HepG2 (cell line): ENCODE data around the gene CHRNA3. TPM values are rescaled to one million over a fixed set of nuclear protein-coding genes. Genes with fewer than 3 reads are reported as not detected.
A peak's percentile ranks its signal among the peaks of the same experiment; 100 is the strongest.

Experiments used
- ATRX ChIP-seq: sonication (generic); formaldehyde crosslinking; IDR thresholded peaks from 2 replicates; pipeline ENCODE4 v1.4.0; 2020; ENCODE audit warnings: missing genetic modification reagents, borderline replicate concordance
- EZH2 ChIP-seq: conservative IDR thresholded peaks from 2 replicates; pipeline ENCODE4 v1.6.1; 2012; ENCODE audit warnings: mild to moderate bottlenecking, low read depth, low read length, moderate library complexity
- LRRFIP1 ChIP-seq: sonication (generic); formaldehyde crosslinking; conservative IDR thresholded peaks from 2 replicates; pipeline ENCODE4 v1.4.0; 2020; ENCODE audit warnings: missing genetic modification reagents
- MYC ChIP-seq: sonication (generic); formaldehyde crosslinking; IDR thresholded peaks from 2 replicates; pipeline ENCODE4 v1.9.0; 2021; ENCODE audit warnings: missing genetic modification reagents, borderline replicate concordance
- RFXANK ChIP-seq: IDR thresholded peaks from 2 replicates; pipeline ENCODE4 v1.6.1; 2016
- RNF2 ChIP-seq: fragments of 450-650 bp; conservative IDR thresholded peaks from 2 replicates; pipeline ENCODE4 v1.6.1; 2016; ENCODE audit warnings: low read depth
- TFDP1 ChIP-seq: IDR thresholded peaks from 2 replicates; pipeline ENCODE4 v1.6.1; 2016; ENCODE audit warnings: missing compliant biosample characterization, missing genetic modification reagents, borderline replicate concordance
- YY1 ChIP-seq: IDR thresholded peaks from 2 replicates; pipeline ENCODE4 v1.6.1; 2011; ENCODE audit warnings: low read length, low read depth, moderate library complexity, mild to moderate bottlenecking; ENCODE audit not compliant: insufficient read depth, insufficient replicate concordance
- ZNF235 ChIP-seq: sonication (generic); formaldehyde crosslinking; IDR thresholded peaks from 2 replicates; pipeline ENCODE4 v1.8.1; 2023; ENCODE audit warnings: mild to moderate bottlenecking, missing genetic modification reagents, borderline replicate concordance
- ZNF543 ChIP-seq: sonication (generic); formaldehyde crosslinking; IDR thresholded peaks from 2 replicates; pipeline ENCODE4 v1.4.0; 2020; ENCODE audit warnings: mild to moderate bottlenecking, missing genetic modification reagents
- ZNF615 ChIP-seq: sonication (generic); formaldehyde crosslinking; IDR thresholded peaks from 2 replicates; pipeline ENCODE4 v1.5.0; 2020; ENCODE audit warnings: mild to moderate bottlenecking, missing genetic modification reagents, borderline replicate concordance
- ZNF788 ChIP-seq: sonication (generic); formaldehyde crosslinking; IDR thresholded peaks from 2 replicates; pipeline ENCODE4 v1.5.0; 2020; ENCODE audit warnings: mild to moderate bottlenecking, missing genetic modification reagents, borderline replicate concordance
- polyA plus RNA-seq, 8 experiments: library from polyadenylated mRNA; depleted of rRNA in 3 of 8; stranded (reverse) in 7 of 8; unstranded in 1 of 8; fragments of >200 nt; fragmentation: Illumina TruSeq in 4 of 8; extraction: Trizol in 4 of 8; gene quantifications; 2 replicates each; pipeline versions ENCODE4 v1.2.1 to v1.2.3, GENCODE V29; 2011 to 2016; ENCODE audit warnings: low read depth in 4 of 8, missing spikeins in 1 of 8, mixed read lengths in 1 of 8; ENCODE audit not compliant: insufficient read depth in 1 of 8
- total RNA-seq, 5 experiments: library from RNA; depleted of rRNA; stranded (reverse); fragments of >200 nt; fragmentation: Illumina TruSeq; extraction: Trizol; gene quantifications; 2 replicates each; pipeline ENCODE4 v1.2.3, GENCODE V29; 2016; ENCODE audit warnings: low read depth in 1 of 5
- TF ChIP-seq, protein P1 (sequence below): IDR thresholded peaks from 2 replicates; pipeline ENCODE4 v1.4.0; 2020; ENCODE audit warnings: mild to moderate bottlenecking, missing genetic modification reagents
- TF ChIP-seq, protein P2 (sequence below): conservative IDR thresholded peaks from 2 replicates; pipeline ENCODE4 v1.6.1; 2018; ENCODE audit warnings: missing genetic modification reagents

CHRNA3 gene
- total and polyA plus RNA-seq, 2 of the 13 experiments (the other 11 are each of a cell fraction or from before 2014, with no cell fraction given): not detected

- TF ChIP-seq, protein P1, sequence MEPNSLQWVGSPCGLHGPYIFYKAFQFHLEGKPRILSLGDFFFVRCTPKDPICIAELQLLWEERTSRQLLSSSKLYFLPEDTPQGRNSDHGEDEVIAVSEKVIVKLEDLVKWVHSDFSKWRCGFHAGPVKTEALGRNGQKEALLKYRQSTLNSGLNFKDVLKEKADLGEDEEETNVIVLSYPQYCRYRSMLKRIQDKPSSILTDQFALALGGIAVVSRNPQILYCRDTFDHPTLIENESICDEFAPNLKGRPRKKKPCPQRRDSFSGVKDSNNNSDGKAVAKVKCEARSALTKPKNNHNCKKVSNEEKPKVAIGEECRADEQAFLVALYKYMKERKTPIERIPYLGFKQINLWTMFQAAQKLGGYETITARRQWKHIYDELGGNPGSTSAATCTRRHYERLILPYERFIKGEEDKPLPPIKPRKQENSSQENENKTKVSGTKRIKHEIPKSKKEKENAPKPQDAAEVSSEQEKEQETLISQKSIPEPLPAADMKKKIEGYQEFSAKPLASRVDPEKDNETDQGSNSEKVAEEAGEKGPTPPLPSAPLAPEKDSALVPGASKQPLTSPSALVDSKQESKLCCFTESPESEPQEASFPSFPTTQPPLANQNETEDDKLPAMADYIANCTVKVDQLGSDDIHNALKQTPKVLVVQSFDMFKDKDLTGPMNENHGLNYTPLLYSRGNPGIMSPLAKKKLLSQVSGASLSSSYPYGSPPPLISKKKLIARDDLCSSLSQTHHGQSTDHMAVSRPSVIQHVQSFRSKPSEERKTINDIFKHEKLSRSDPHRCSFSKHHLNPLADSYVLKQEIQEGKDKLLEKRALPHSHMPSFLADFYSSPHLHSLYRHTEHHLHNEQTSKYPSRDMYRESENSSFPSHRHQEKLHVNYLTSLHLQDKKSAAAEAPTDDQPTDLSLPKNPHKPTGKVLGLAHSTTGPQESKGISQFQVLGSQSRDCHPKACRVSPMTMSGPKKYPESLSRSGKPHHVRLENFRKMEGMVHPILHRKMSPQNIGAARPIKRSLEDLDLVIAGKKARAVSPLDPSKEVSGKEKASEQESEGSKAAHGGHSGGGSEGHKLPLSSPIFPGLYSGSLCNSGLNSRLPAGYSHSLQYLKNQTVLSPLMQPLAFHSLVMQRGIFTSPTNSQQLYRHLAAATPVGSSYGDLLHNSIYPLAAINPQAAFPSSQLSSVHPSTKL (CRISPR knock-in tag): no peak
- TF ChIP-seq RFXANK (CRISPR knock-in tag) (no peak), TFDP1 (CRISPR knock-in tag) (no peak; the same call in 1 of the 2 replicates), ZNF543 (CRISPR knock-in tag) (no peak), YY1 (no peak), ATRX (CRISPR knock-in tag) (no peak), ZNF788 (CRISPR knock-in tag) (no peak), RNF2 (no peak), ZNF235 (CRISPR knock-in tag) (no peak), EZH2 (no peak), LRRFIP1 (CRISPR knock-in tag) (no peak), ZNF615 (CRISPR knock-in tag) (no peak), MYC (CRISPR knock-in tag) (peak; percentile 63; the same call in 1 of the 2 replicates)
- TF ChIP-seq, protein P2, sequence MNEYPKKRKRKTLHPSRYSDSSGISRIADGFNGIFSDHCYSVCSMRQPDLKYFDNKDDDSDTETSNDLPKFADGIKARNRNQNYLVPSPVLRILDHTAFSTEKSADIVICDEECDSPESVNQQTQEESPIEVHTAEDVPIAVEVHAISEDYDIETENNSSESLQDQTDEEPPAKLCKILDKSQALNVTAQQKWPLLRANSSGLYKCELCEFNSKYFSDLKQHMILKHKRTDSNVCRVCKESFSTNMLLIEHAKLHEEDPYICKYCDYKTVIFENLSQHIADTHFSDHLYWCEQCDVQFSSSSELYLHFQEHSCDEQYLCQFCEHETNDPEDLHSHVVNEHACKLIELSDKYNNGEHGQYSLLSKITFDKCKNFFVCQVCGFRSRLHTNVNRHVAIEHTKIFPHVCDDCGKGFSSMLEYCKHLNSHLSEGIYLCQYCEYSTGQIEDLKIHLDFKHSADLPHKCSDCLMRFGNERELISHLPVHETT (CRISPR knock-in tag): no peak
Measured at GRCh38 chr15:78565097-78565950, 55.5 kb downstream of the CHRNA3 start, which contains the start of gene CHRNA5 (continued).
